CD14-positive monocyte (primary cell): Measurements from ENCODE around the gene DGUOK. TPM values are rescaled to one million over a fixed set of nuclear protein-coding genes. Genes with fewer than 3 reads are reported as not detected.

ENCODE experiments used
- DNase-seq, 3 donors: peaks; one replicate each; pipeline ENCODE4 v3.0.0-alpha.2; 2011 to 2022
- H2AFZ ChIP-seq: 2 replicates; pipeline ENCODE4 v1.6.0; 2012; ENCODE audit warnings: mild to moderate bottlenecking, low read depth, low read length, inconsistent platforms; ENCODE audit not compliant: insufficient read depth, poor library complexity, severe bottlenecking
- H3K27ac ChIP-seq, 2 donors: 1 replicate in 1 of 2; 2 replicates in 1 of 2; pipeline ENCODE4 v1.5.1; 2012 to 2013; ENCODE audit warnings: low read length in 2 of 2, control low read depth in 1 of 2, inconsistent platforms in 1 of 2, low read depth in 1 of 2, mild to moderate bottlenecking in 1 of 2
- H3K27me3 ChIP-seq, 2 donors: one replicate each; pipeline versions ENCODE4 v1.6.0 to v1.6.1; 2011 to 2013; ENCODE audit warnings: low read length in 2 of 2; ENCODE audit not compliant: control insufficient read depth in 2 of 2, insufficient read depth in 2 of 2
- H3K36me3 ChIP-seq, 2 donors: replicated peaks in 1 of 2; 1 replicate in 1 of 2; 2 replicates in 1 of 2; pipeline versions ENCODE4 v1.5.1 to v1.6.1; 2012 to 2013; ENCODE audit warnings: low read length in 2 of 2, control low read depth in 1 of 2, inconsistent platforms in 1 of 2, mild to moderate bottlenecking in 1 of 2; ENCODE audit not compliant: insufficient read depth in 2 of 2, control insufficient read depth in 1 of 2
- H3K4me1 ChIP-seq, 2 donors: 1 replicate in 1 of 2; 2 replicates in 1 of 2; pipeline versions ENCODE4 v1.5.1 to v1.6.1; 2012 to 2013; ENCODE audit warnings: low read length in 2 of 2, control low read depth in 1 of 2, inconsistent platforms in 1 of 2, mild to moderate bottlenecking in 1 of 2, moderate library complexity in 1 of 2; ENCODE audit not compliant: insufficient read depth in 2 of 2, control insufficient read depth in 1 of 2
- H3K4me2 ChIP-seq: replicated peaks from 2 replicates; pipeline ENCODE3; 2012; ENCODE audit warnings: low read length, moderate library complexity, mild to moderate bottlenecking; ENCODE audit not compliant: poor library complexity, severe bottlenecking; ENCODE audit errors: extremely low read depth
- H3K4me3 ChIP-seq, 3 experiments: fragments of 200-600 bp in 1 of 3; sonication (generic) in 1 of 3; replicated peaks in 1 of 3; 1 replicate in 2 of 3; 2 replicates in 1 of 3; pipeline ENCODE4 v1.5.1; 2011 to 2013; ENCODE audit warnings: low read length in 3 of 3, mild to moderate bottlenecking in 3 of 3, control low read depth in 2 of 3, low read depth in 2 of 3, inconsistent platforms in 1 of 3, moderate library complexity in 1 of 3
- H3K79me2 ChIP-seq: 2 replicates; pipeline ENCODE4 v1.6.0; 2012; ENCODE audit warnings: mild to moderate bottlenecking, control low read depth, inconsistent platforms, low read length, moderate library complexity; ENCODE audit not compliant: insufficient read depth
- H3K9ac ChIP-seq: 2 replicates; pipeline ENCODE4 v1.6.0; 2017; ENCODE audit warnings: low read length, mild to moderate bottlenecking; ENCODE audit not compliant: insufficient read depth, poor library complexity, severe bottlenecking
- H3K9me3 ChIP-seq, 2 donors: replicated peaks in 1 of 2; 1 replicate in 1 of 2; 2 replicates in 1 of 2; pipeline versions ENCODE4 v1.5.1 to v1.6.1; 2012 to 2013; ENCODE audit warnings: low read length in 2 of 2, control low read depth in 1 of 2; ENCODE audit not compliant: control insufficient read depth in 1 of 2, insufficient read depth in 1 of 2
- H4K20me1 ChIP-seq: 2 replicates; pipeline ENCODE4 v1.6.0; 2012; ENCODE audit warnings: mild to moderate bottlenecking, low read length, control low read depth, moderate library complexity; ENCODE audit not compliant: insufficient read depth
- H3K27ac Mint-ChIP-seq, 7 donors: one replicate each; pipeline ENCODE4 v1.8.0; 2020; ENCODE audit warnings: mild to moderate bottlenecking in 7 of 7, mixed read lengths in 7 of 7, moderate library complexity in 6 of 7, inconsistent platforms in 2 of 7
- H3K27me3 Mint-ChIP-seq, 3 donors: one replicate each; pipeline ENCODE4 v1.8.0; 2021 to 2022; ENCODE audit warnings: low read depth in 3 of 3, mild to moderate bottlenecking in 3 of 3, mixed read lengths in 3 of 3, moderate library complexity in 3 of 3, inconsistent platforms in 1 of 3
- H3K36me3 Mint-ChIP-seq, 2 donors: one replicate each; pipeline ENCODE4 v1.8.0; 2020; ENCODE audit warnings: mixed read lengths in 2 of 2, inconsistent platforms in 1 of 2, mild to moderate bottlenecking in 1 of 2
- H3K4me1 Mint-ChIP-seq: one replicate; pipeline ENCODE4 v1.8.0; 2020; ENCODE audit warnings: mild to moderate bottlenecking, mixed read lengths
- H3K4me3 Mint-ChIP-seq, 2 donors: one replicate each; pipeline ENCODE4 v1.8.0; 2020; ENCODE audit warnings: mild to moderate bottlenecking in 2 of 2, mixed read lengths in 2 of 2, moderate library complexity in 1 of 2
- H3K9me3 Mint-ChIP-seq, 7 donors: one replicate each; pipeline ENCODE4 v1.8.0; 2020 to 2022; ENCODE audit warnings: mixed read lengths in 7 of 7, mild to moderate bottlenecking in 6 of 7, moderate library complexity in 6 of 7, inconsistent platforms in 2 of 7
- CTCF ChIP-seq: fragments of 200-600 bp; IDR thresholded peaks from one replicate; pipeline ENCODE4 v1.8.0; 2022; ENCODE audit warnings: antibody characterized with exemption, mild to moderate bottlenecking
- WGBS: methylation state at CpG from one replicate; pipeline ENCODE4 v1.1.5; 2013; ENCODE audit warnings: missing lambda C conversion rate; ENCODE audit not compliant: insufficient coverage; 5-methylcytosine and 5-hydroxymethylcytosine counted together
- intact Hi-C, 2 donors: fragments of 100-400 bp; cut with micrococcal nuclease; formaldehyde crosslinking; loops; one replicate each; pipeline versions ENCODE4 v1.15.0 to v1.15.1; 2023
- polyA minus RNA-seq: library from RNA; depleted of rRNA, polyadenylated mRNA; stranded (reverse); fragments of >200 nt; gene quantifications from 2 replicates; pipeline ENCODE4 v1.2.3, GENCODE V29; 2012
- polyA plus RNA-seq, 3 donors: library from polyadenylated mRNA; depleted of rRNA in 1 of 3; unstranded in 2 of 3; stranded (reverse) in 1 of 3; fragments of 300-500 nt in 2 of 3; fragments of >200 nt in 1 of 3; fragmentation: Illumina TruSeq in 2 of 3; gene quantifications; 1 replicate in 2 of 3; 2 replicates in 1 of 3; pipeline ENCODE4 v1.2.3, GENCODE V29; 2012 to 2021
- total RNA-seq, 12 experiments: library from RNA in 1 of 12; stranded (reverse) in 1 of 12; fragments of 120-200 nt in 1 of 12; gene quantifications; one replicate each; pipeline ENCODE4 v1.2.4 and lab custom pipeline; 2013 to 2026; ENCODE audit warnings: mixed read lengths in 6 of 12, inconsistent platforms in 1 of 12

Gene DGUOK
- total RNA-seq (2013), result 61.2 TPM
- polyA plus RNA-seq, result 100 to 1,000 TPM in 2 of 3 donors, 10 to 100 TPM in 1; 62.9 to 129 (median 123) TPM
- 26.6 and 35.5 TPM in 2 replicates for polyA minus RNA-seq
- 9.4 to 17.4 (median 13.1) reads per million in 11 experiments for total RNA-seq (lab: John Stamatoyannopoulos, UW)

GRCh38 chr2:73926493-73927327 is at the start of gene DGUOK:
TSS of gene DGUOK (plus strand) at chr2:73926880. CDS start at chr2:73926911, 31 bp downstream.
- Mint-ChIP-seq H3K4me3 (peak within 1 kb of the TSS; percentile 80 to 92), H3K27ac (peak within 1 kb of the TSS; percentile 97 to 99 (median 98)), H3K4me1 (peaks cover 59% of the 10 kb centered on the region), H3K36me3 (peaks cover 10 to 13% of the 10 kb centered on the region in 2 donors), H3K27me3 (peaks cover 0 to 2% (median 0%) of the 10 kb centered on the region in 3 donors), H3K9me3 (peaks cover 0 to 5% (median 0%) of the 10 kb centered on the region in 7 donors)
- Histone ChIP-seq H3K79me2 (peaks cover 56% of the 10 kb centered on the region), H3K4me2 (peak within 1 kb of the TSS; percentile 77), H4K20me1 (peaks cover 7% of the 10 kb centered on the region), H3K9me3 (no peaks in the 10 kb centered on the region), H3K4me3 (peak within 1 kb of the TSS; percentile 60 to 76 (median 74)), H3K9ac (peak within 1 kb of the TSS; percentile 92), H2AFZ (peak within 1 kb of the TSS; percentile 66), H3K4me1 (peaks cover 53 to 72% of the 10 kb centered on the region in 2 donors), H3K27ac (peak within 1 kb of the TSS; percentile 98), H3K27me3 (no peaks in the 10 kb centered on the region), H3K36me3 (peaks cover 0 to 6% of the 10 kb centered on the region in 2 donors)
- TF ChIP-seq CTCF, result no peak
- peak; percentile 99 to 100 (median 99) for DNase-seq
- intact Hi-C loops, result loop anchor here in 1 of 2 donors (5.0 to 10.0 kb wide), 2 partner anchors 56 to 268 kb away; partner anchors contain the start of genes MTHFD2 and TET3
- WGBS, result under 1% methylated on average over 46 of the region's 50 CpGs

GRCh38 chr2:73877071-73877802 is 49.4 kb upstream of the DGUOK start:
- H3K4me3 Mint-ChIP-seq, result peak overlapping the region; percentile 13 to 78
- H2AFZ ChIP-seq, result peak overlapping the region; percentile 9
- peaks cover 4 to 7% of the 10 kb centered on the region in 2 donors for H3K36me3 Mint-ChIP-seq

More at GRCh38 chr2:73877071-73877802, 49.4 kb upstream of the DGUOK start:
- intact Hi-C loops, result no loop called here
- Histone ChIP-seq H3K4me3 (peak overlapping the region in 2 of 3 experiments; percentile 38 to 56), H3K79me2 (no peaks in the 10 kb centered on the region), H3K9me3 (no peaks in the 10 kb centered on the region), H3K36me3 (peaks cover 0 to 5% of the 10 kb centered on the region in 2 donors), H3K4me1 (peaks cover 15 to 17% of the 10 kb centered on the region in 2 donors), H4K20me1 (no peaks in the 10 kb centered on the region), H3K4me2 (peak overlapping the region; percentile 68), H3K9ac (no peak overlapping the region), H3K27ac (peak overlapping the region in 1 of 2 donors; percentile 65), H3K27me3 (no peaks in the 10 kb centered on the region)
- Mint-ChIP-seq H3K9me3 (no peaks in the 10 kb centered on the region), H3K4me1 (peaks cover 20% of the 10 kb centered on the region), H3K27me3 (peaks cover 0 to 6% (median 0%) of the 10 kb centered on the region in 3 donors), H3K27ac (peak overlapping the region; percentile 79 to 91 (median 85))
- TF ChIP-seq CTCF, result no peak
- DNase-seq, result peak; percentile 69 to 80 (median 70)
- WGBS, result 68% methylated on average over 4 of the region's 9 CpGs
